ENCODE results near the gene GOPC.

DNA sequence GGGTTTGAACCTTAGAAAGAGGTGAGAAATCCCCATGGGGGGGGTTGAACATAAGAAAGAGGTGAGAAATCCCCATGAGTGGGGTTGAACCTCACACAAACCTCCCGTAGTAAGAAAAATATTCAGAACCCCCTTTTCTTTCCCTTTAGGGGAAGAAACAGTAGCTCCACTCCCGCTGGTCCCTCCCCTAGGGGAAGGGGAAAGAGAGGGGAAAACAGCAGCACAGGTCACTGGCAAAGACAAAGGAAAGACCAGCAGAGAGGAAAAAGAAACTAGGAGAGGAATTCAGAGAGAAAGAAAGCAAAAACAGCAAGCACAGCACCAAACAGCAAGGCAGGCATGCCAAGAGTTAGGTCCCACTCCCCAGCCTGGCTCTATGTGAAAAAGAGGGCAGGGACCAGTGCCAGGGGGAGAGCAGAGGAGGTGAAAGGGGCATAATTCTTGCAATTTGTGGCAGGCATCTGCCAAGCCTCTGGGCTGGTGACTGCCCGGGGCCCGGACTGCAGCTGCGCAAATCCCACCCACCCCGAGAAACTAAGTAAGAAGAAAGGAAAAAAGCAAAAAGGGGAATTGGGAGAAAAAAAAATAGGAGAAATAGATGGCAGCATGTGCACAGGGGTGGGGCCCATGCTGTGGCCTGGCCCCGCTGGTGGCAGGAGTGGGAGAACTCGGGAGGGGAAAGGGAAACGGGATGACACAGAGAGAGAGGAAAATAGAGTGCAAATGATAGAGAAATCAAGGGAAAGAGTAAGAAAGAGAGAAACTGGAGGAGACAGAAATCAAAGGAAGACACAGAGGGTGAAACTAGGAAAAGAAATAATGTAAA, 15.1 kb upstream of the GOPC start:
- TF ChIP-seq CTCF (IDR thresholded peaks at IDR 0.05) (no peak), POLR2A (IDR thresholded peaks at IDR 0.05) (no peak), POLR2AphosphoS5 (IDR thresholded peaks at IDR 0.05) (no peak), EP300 (IDR thresholded peaks at IDR 0.05) (no peak)

Data from gastroesophageal sphincter (tissue), 3 donors.